Heart left ventricle (tissue), 16 donors: Measurements from ENCODE around the gene RNF17. TPM values are rescaled to one million over a fixed set of nuclear protein-coding genes. Genes with fewer than 3 reads are reported as not detected.

Experiments used
- ATAC-seq, 4 donors: fragments of 200-7000 bp; cut with Tn5 transposase; one replicate each; pipeline ENCODE4 v1.9.1; 2020 to 2022; ENCODE audit warnings: moderate library complexity in 4 of 4, mild to moderate bottlenecking in 3 of 4, moderate number of reproducible peaks in 1 of 4
- DNase-seq, 5 donors: peaks; one replicate each; pipeline ENCODE4 v3.0.0-alpha.2; 2020
- H3K27ac ChIP-seq, 12 donors: fragments of 200-600 bp; sonication (generic) in 4 of 12; one replicate each; pipeline versions ENCODE4 v1.5.0 to v1.8.0; 2016 to 2022; ENCODE audit warnings: mild to moderate bottlenecking in 2 of 12
- H3K27me3 ChIP-seq, 9 donors: fragments of 200-600 bp; sonication (generic) in 2 of 9; one replicate each; pipeline versions ENCODE4 v1.5.1 to v1.8.0; 2016 to 2022; ENCODE audit warnings: mild to moderate bottlenecking in 3 of 9
- H3K36me3 ChIP-seq, 9 donors: fragments of 200-600 bp; sonication (generic) in 2 of 9; one replicate each; pipeline versions ENCODE4 v1.5.0 to v1.8.0; 2018 to 2022; ENCODE audit warnings: mild to moderate bottlenecking in 2 of 9
- H3K4me1 ChIP-seq, 12 donors: fragments of 200-600 bp; sonication (generic) in 4 of 12; one replicate each; pipeline versions ENCODE4 v1.5.0 to v1.8.0; 2016 to 2022; ENCODE audit warnings: mild to moderate bottlenecking in 3 of 12
- H3K4me3 ChIP-seq, 12 donors: fragments of 200-600 bp; sonication (generic) in 4 of 12; one replicate each; pipeline versions ENCODE4 v1.5.0 to v1.8.0; 2017 to 2022; ENCODE audit warnings: mild to moderate bottlenecking in 9 of 12, moderate library complexity in 4 of 12
- H3K9me3 ChIP-seq, 12 donors: fragments of 200-600 bp; sonication (generic) in 4 of 12; one replicate each; pipeline versions ENCODE4 v1.5.0 to v1.8.0; 2016 to 2022; ENCODE audit warnings: mild to moderate bottlenecking in 1 of 12
- POLR2A ChIP-seq, 2 donors: fragments of 450-650 bp; IDR thresholded peaks; one replicate each; pipeline ENCODE4 v1.6.1; 2017; ENCODE audit warnings: antibody characterized with exemption in 2 of 2, mild to moderate bottlenecking in 2 of 2, moderate library complexity in 2 of 2
- WGBS, 4 donors: extraction: QIAGEN DNeasy Blood & Tissue Kit in 2 of 4; methylation state at CpG; one replicate each; pipeline versions ENCODE4 v1.1.5 to v1.1.7; 2013 to 2018; 5-methylcytosine and 5-hydroxymethylcytosine counted together
- intact Hi-C, 10 donors: fragments of 100-400 bp; cut with DNase I; formaldehyde crosslinking; loops; one replicate each; pipeline versions ENCODE4 v1.11.1 to v1.14.2; 2022
- polyA plus RNA-seq, 2 donors: library from polyadenylated mRNA; stranded (reverse); fragments of 200-250 nt; gene quantifications; one replicate each; pipeline ENCODE4 v1.2.3, GENCODE V29; 2013
- total RNA-seq, 9 donors: library from RNA; depleted of rRNA in 2 of 9; stranded (reverse); fragments of >200 nt in 2 of 9; fragmentation: NEBNext Ultra II Directional in 3 of 9; extraction: Animal tissue kit (Norgen Biotek cat#: 25700) in 3 of 9; gene quantifications; one replicate each; pipeline versions ENCODE4 v1.1.0 to v1.2.4, GENCODE V29; 2016 to 2023
- TF ChIP-seq, protein P1 (sequence below), 12 donors: fragments of 200-600 bp; sonication (generic) in 4 of 12; IDR thresholded peaks; one replicate each; pipeline versions ENCODE4 v1.5.0 to v1.8.0; 2018 to 2022; ENCODE audit warnings: antibody characterized with exemption in 12 of 12, mild to moderate bottlenecking in 5 of 12
- donor health status: ischemic (EF 13 %, LVEDD 7.1; RV severe dilation, severe dysfunction).
- donor health status: healthy with polysubstance abuse.
- donor health status: DM: no; HTN: yes; CAD: no.
- donor health status: DM: no; HTN: no; CAD: no.
- donor health status: ischemic (EF 25% LVEDD 6.9; RV normal size, moderate dysfunction).
- donor health status: ischemic (EF 25% LVEDD 5.7; RV mildly dilated, moderate dysfunction).
- donor health status: healthy.
- donor health status: DM: yes; HTN: yes; CAD: no.
- donor health status: ischemic (EF 35%, LVEDD 5.7; RV mildly dilated, moderate dysfunction).
- donor health status: nonischemic (EF 11% LVEDD 7.7; RV severe dilation, severe dysfunction).
- donor health status: DM: yes; HTN: yes; CAD: no.
- donor health status: PGD.
- donor health status: ischemic (EF 29% LVEDD 5.4; RV normal size, mild dysfunction).
- donor health status: nonischemic (EF 23%, LVEDD 6.1; RV moderate dilation, normal function).

RNF17 gene
- total and polyA plus RNA-seq, 11 donors = 0.13 to 0.17 (median 0.16) TPM; not detected in 8

DNA sequence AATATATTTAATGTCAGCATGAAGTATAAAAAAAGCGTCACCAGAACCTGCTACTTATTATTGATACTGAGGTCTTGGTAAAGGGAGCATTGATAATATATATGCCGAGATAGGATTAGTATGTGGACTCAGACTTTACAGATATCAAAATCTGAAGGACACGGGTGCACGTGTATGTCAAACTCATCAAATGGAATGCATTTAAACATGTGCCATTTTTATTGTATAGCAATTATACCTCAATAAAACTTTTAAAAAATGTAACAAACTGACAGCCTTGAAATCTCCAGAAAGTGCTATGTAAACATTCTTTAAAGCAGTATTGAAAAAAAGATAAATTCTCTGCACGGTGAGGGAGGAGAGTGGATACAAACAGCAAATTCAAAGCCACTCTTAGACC lies 157.9 kb downstream of the RNF17 start:
- TF ChIP-seq, protein P1, sequence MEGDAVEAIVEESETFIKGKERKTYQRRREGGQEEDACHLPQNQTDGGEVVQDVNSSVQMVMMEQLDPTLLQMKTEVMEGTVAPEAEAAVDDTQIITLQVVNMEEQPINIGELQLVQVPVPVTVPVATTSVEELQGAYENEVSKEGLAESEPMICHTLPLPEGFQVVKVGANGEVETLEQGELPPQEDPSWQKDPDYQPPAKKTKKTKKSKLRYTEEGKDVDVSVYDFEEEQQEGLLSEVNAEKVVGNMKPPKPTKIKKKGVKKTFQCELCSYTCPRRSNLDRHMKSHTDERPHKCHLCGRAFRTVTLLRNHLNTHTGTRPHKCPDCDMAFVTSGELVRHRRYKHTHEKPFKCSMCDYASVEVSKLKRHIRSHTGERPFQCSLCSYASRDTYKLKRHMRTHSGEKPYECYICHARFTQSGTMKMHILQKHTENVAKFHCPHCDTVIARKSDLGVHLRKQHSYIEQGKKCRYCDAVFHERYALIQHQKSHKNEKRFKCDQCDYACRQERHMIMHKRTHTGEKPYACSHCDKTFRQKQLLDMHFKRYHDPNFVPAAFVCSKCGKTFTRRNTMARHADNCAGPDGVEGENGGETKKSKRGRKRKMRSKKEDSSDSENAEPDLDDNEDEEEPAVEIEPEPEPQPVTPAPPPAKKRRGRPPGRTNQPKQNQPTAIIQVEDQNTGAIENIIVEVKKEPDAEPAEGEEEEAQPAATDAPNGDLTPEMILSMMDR (IDR thresholded peaks at IDR 0.05) = no peak
- TF ChIP-seq POLR2A (IDR thresholded peaks at IDR 0.05) = no peak
- DNase-seq (no peak), ATAC-seq (no peak)
- peak overlapping the region; percentile 65 to 96 (median 88) for H3K4me3 ChIP-seq
- no peaks in the 10 kb centered on the region for H3K27me3 ChIP-seq
- H3K27ac ChIP-seq = peak overlapping the region in 3 of 12 donors; percentile 89 to 98 (median 97)
- H3K4me1 ChIP-seq = peaks cover 0 to 15% (median 5%) of the 10 kb centered on the region in 12 donors
- intact Hi-C loops = no loop called here
- H3K36me3 ChIP-seq = no peaks in the 10 kb centered on the region
- WGBS, 4 donors = 14 to 21% (median 18%) methylated on average over 5 of the region's 5 CpGs
- no peaks in the 10 kb centered on the region for H3K9me3 ChIP-seq

DNA sequence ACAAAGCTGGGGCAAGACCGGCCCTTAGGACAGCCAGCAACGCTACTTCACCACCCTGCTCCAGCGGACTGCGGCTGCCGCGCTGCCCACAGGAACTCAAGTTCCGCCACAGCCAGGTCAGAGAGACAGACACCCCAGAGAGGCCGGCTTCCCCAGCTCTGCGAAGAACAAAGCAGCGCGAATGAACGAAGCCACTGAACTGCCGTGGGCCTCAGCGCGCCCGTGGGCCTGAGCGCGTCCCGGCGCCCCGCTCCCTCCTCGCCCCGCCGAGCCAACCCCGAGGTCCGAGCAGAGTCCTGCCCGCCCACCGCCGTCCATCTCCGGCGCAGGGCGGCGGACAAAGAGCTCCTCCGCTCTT lies 158.4 kb downstream of the RNF17 start:
- Histone ChIP-seq H3K27me3 (no peaks in the 10 kb centered on the region), H3K27ac (peak overlapping the region in 11 of 12 donors; percentile 30 to 100 (median 97)), H3K4me3 (peak overlapping the region; percentile 65 to 96 (median 88)), H3K36me3 (no peaks in the 10 kb centered on the region), H3K9me3 (no peaks in the 10 kb centered on the region), H3K4me1 (peaks cover 0 to 15% (median 5%) of the 10 kb centered on the region in 12 donors)
- peak in 1 of 5 donors; percentile 66 for DNase-seq
- peak in 2 of 4 donors; percentile 15 to 49 for ATAC-seq
- intact Hi-C loops = no loop called here
- 0 to 1% (median 0%) methylated on average over 11 to 34 of the region's 34 CpGs for WGBS, 4 donors
- TF ChIP-seq POLR2A (IDR thresholded peaks at IDR 0.05) = no peak
- TF ChIP-seq, protein P1 (IDR thresholded peaks at IDR 0.05) = no peak

DNA sequence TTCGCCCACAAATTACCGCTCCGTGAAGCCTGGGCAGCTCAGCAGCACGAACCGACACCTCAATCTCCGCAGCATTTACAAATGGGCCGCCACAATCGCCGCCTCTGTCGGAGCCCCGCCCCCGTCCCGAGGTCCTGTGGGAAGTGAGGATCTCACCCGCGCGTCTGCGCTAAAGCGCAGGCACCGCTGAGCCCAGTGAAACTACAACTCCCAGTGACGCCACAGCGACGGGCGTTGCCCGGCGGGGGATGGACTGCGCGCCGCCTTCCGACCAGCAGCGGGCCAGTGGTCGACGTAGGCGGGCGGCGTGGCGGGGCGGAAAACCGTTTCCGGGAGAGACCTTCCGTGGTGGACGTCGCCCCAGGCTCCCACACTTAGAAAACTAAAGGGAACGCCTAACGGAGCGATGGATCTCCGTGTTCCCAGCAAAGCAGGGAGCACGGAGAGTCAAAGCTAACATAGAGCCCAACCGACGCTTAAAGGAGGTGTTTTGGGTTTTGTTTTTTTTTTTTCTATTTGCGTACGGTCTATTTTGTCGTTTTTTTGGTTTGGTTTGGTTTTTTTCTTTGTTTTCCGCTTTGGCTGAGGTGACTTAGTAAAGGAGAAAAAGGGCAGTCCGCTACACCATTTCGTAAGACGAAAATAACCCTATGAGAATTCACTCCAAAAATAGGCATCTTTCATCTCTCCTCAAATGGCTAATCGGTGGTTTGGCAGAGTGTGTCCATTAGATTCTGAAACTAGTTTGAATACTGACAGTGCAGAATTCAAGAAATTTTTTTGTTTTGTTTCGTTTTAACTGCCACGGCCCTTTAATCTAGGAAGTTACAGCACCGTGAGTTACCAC lies 159.0 kb downstream of the RNF17 start:
- DNase-seq (peak; percentile 97 to 99 (median 99)), ATAC-seq (peak; percentile 100)
- Histone ChIP-seq H3K27me3 (peaks cover 0 to 4% (median 0%) of the 10 kb centered on the region in 9 donors), H3K9me3 (no peaks in the 10 kb centered on the region), H3K36me3 (no peaks in the 10 kb centered on the region), H3K4me3 (peak overlapping the region; percentile 65 to 96 (median 88)), H3K27ac (peak overlapping the region; percentile 89 to 100 (median 98)), H3K4me1 (peaks cover 0 to 15% (median 5%) of the 10 kb centered on the region in 12 donors)
- WGBS, 4 donors = 0 to 1% (median 1%) methylated on average over 34 to 60 of the region's 60 CpGs
- peak in 1 of 2 donors; percentile 80 for TF ChIP-seq POLR2A (IDR thresholded peaks at IDR 0.05)
- TF ChIP-seq, protein P1 (IDR thresholded peaks at IDR 0.05) = peak in 6 of 12 donors; percentile 12 to 40 (median 22)
- intact Hi-C loops = loop anchor here in 1 of 10 donors (1.0 kb wide), 1 partner anchor 18 kb away; no protein-coding TSS in a partner anchor
